Right lobe of liver (tissue), 4 donors: ENCODE results near the gene TBC1D1.

ENCODE experiments used
- POLR2A ChIP-seq: fragments of 450-650 bp; IDR thresholded peaks from one replicate; pipeline ENCODE4 v1.6.1; 2017; ENCODE audit warnings: antibody characterized with exemption, mild to moderate bottlenecking
- TF ChIP-seq, protein P1 (sequence below), 4 donors: fragments of 200-600 bp in 3 of 4; fragments of 450-650 bp in 1 of 4; IDR thresholded peaks; one replicate each; pipeline versions ENCODE4 v1.5.1 to v1.8.0; 2016 to 2022; ENCODE audit warnings: antibody characterized with exemption in 4 of 4, mild to moderate bottlenecking in 2 of 4
- donor health status: DM: no; HTN: no; CAD: no.
- donor health status: DM: no; HTN: no; CAD: no.
- donor health status: DM: no; HTN: yes; CAD: no.

GRCh38 chr4:38005637-38006036, 114.8 kb downstream of the TBC1D1 start:
- TF ChIP-seq, protein P1, sequence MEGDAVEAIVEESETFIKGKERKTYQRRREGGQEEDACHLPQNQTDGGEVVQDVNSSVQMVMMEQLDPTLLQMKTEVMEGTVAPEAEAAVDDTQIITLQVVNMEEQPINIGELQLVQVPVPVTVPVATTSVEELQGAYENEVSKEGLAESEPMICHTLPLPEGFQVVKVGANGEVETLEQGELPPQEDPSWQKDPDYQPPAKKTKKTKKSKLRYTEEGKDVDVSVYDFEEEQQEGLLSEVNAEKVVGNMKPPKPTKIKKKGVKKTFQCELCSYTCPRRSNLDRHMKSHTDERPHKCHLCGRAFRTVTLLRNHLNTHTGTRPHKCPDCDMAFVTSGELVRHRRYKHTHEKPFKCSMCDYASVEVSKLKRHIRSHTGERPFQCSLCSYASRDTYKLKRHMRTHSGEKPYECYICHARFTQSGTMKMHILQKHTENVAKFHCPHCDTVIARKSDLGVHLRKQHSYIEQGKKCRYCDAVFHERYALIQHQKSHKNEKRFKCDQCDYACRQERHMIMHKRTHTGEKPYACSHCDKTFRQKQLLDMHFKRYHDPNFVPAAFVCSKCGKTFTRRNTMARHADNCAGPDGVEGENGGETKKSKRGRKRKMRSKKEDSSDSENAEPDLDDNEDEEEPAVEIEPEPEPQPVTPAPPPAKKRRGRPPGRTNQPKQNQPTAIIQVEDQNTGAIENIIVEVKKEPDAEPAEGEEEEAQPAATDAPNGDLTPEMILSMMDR (IDR thresholded peaks at IDR 0.05): no peak
- TF ChIP-seq POLR2A: no peak
